ENCODE measurements around the gene SMARCA2. TPM values are rescaled to one million over a fixed set of nuclear protein-coding genes. Genes with fewer than 3 reads are reported as not detected.

SMARCA2 gene
- total and polyA plus RNA-seq, 10 of the 15 experiments (the other 5 are each of a cell fraction or from before 2014, with no cell fraction given), result 100 to 392 (median 204) TPM

DNA sequence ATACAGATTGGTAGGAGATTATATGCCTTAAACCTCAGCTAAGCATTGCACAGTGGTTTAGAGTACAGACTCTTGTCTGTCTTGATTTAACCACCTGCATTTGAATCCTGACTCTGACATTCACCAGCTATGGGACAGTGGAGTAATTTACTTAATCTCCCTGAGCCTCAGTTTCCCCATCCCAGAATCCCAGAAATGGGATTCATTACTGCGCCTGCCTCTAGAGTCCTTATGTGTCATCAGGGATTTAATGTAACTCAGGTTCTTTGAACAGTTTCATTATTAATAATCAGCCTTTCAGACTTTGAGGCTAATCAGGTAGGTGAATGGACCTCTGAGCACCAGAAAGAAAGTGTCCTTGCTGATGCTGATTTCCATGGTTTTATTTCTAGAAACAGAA is 149.1 kb downstream of the SMARCA2 start:
- no peak overlapping the region for H3K4me3 ChIP-seq
- SMC1A ChIA-PET (ENCODE audit: uncharacterized antibody, unreplicated experiment), result no interaction called here
- in situ Hi-C loops (cut with MboI) (no loop called here), intact Hi-C loops (cut with micrococcal nuclease; ENCODE audit: unreplicated experiment) (no loop called here)
- peaks cover 17 to 40% of the 10 kb centered on the region in 2 experiments for H3K36me3 ChIP-seq (ENCODE audit: control insufficient read depth in 2 of 2, insufficient read depth in 2 of 2, low read length in 1 of 2)
- no peak for DNase-seq (ENCODE audit: low read depth, low spot score)
- H3K4me1 ChIP-seq (ENCODE audit: control insufficient read depth, insufficient read depth, low read length), result peaks cover 6% of the 10 kb centered on the region; the same call in 1 of the 2 replicates
- CTCF ChIA-PET, result interaction anchor here (0.5 to 0.7 kb wide), 3 partner anchors 55 to 1878 kb away, joined by 3 read pairs; no protein-coding TSS in a partner anchor
- RAD21 ChIA-PET (ENCODE audit: unreplicated experiment), result no interaction called here
- no peaks in the 10 kb centered on the region for H3K27me3 ChIP-seq (replicated peaks in 1 of 2; ENCODE audit: control insufficient read depth in 2 of 2, insufficient read depth in 2 of 2, low read length in 1 of 2)
- no peak for FAIRE-seq
- no peak overlapping the region for H3K9ac ChIP-seq (ENCODE audit: control insufficient read depth, insufficient read depth, low read length)
- H4K20me1 ChIP-seq (ENCODE audit: control insufficient read depth, insufficient read depth), result no peaks in the 10 kb centered on the region
- no peak overlapping the region for H3K27ac ChIP-seq (ENCODE audit: control insufficient read depth, insufficient read depth)
- peak; percentile 20 for ATAC-seq
- POLR2A ChIA-PET, result interaction anchor here (1.5 kb wide), 1 partner anchor 78 kb away, joined by 4 read pairs; no protein-coding TSS in a partner anchor
- no peak overlapping the region for H3K4me2 ChIP-seq (ENCODE audit: control insufficient read depth, insufficient read depth)
- 100% methylated on average over 1 of the region's 1 CpG for WGBS (ENCODE audit: insufficient coverage, insufficient replicate concordance, low lambda C conversion rate, missing lambda C conversion rate)
- H2AFZ ChIP-seq (ENCODE audit: control insufficient read depth, low read depth, low read length), result no peak overlapping the region
- peaks cover 50% of the 10 kb centered on the region for H3K79me2 ChIP-seq (ENCODE audit: control insufficient read depth, insufficient read depth, low read length)
- no TSS peak for BruUV-seq (replicated peaks)
- no peaks in the 10 kb centered on the region for H3K9me3 ChIP-seq (replicated peaks; ENCODE audit: control insufficient read depth, insufficient read depth, low read length)
- no peak for TF ChIP-seq TAF1 (IDR thresholded peaks at IDR 0.05; ENCODE audit: borderline replicate concordance, low read depth, low read length)
- no peak for TF ChIP-seq ETV6 (conservative IDR thresholded peaks at IDR 0.05 in 1 of 2, IDR thresholded peaks at IDR 0.05 in 1 of 2; ENCODE audit: borderline replicate concordance in 1 of 2, low read depth in 1 of 2)
- peak; percentile 48; the same call in 1 of the 2 replicates for TF ChIP-seq EED (IDR thresholded peaks at IDR 0.05; ENCODE audit: low read depth)
- no peak for TF ChIP-seq NFXL1 (IDR thresholded peaks at IDR 0.05; ENCODE audit: borderline replicate concordance)
- TF ChIP-seq YBX1 (IDR thresholded peaks at IDR 0.05), result no peak
- TF ChIP-seq SIN3A (IDR thresholded peaks at IDR 0.05; ENCODE audit: low read depth, low read length), result no peak
- TF ChIP-seq CREB1 (IDR thresholded peaks at IDR 0.05; ENCODE audit: low read depth), result no peak
- TF ChIP-seq JUNB (IDR thresholded peaks at IDR 0.05), result peak; percentile 41; the same call in 1 of the 2 replicates
- TF ChIP-seq FOS (IDR thresholded peaks at IDR 0.05; ENCODE audit: borderline replicate concordance, extremely low read depth, insufficient read length), result no peak
- peak; percentile 54; the same call in 1 of the 2 replicates for TF ChIP-seq IKZF1 (conservative IDR thresholded peaks at IDR 0.05)
- TF ChIP-seq, protein P1, sequence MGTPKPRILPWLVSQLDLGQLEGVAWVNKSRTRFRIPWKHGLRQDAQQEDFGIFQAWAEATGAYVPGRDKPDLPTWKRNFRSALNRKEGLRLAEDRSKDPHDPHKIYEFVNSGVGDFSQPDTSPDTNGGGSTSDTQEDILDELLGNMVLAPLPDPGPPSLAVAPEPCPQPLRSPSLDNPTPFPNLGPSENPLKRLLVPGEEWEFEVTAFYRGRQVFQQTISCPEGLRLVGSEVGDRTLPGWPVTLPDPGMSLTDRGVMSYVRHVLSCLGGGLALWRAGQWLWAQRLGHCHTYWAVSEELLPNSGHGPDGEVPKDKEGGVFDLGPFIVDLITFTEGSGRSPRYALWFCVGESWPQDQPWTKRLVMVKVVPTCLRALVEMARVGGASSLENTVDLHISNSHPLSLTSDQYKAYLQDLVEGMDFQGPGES (IDR thresholded peaks at IDR 0.05), result no peak
- TF ChIP-seq, protein P2, sequence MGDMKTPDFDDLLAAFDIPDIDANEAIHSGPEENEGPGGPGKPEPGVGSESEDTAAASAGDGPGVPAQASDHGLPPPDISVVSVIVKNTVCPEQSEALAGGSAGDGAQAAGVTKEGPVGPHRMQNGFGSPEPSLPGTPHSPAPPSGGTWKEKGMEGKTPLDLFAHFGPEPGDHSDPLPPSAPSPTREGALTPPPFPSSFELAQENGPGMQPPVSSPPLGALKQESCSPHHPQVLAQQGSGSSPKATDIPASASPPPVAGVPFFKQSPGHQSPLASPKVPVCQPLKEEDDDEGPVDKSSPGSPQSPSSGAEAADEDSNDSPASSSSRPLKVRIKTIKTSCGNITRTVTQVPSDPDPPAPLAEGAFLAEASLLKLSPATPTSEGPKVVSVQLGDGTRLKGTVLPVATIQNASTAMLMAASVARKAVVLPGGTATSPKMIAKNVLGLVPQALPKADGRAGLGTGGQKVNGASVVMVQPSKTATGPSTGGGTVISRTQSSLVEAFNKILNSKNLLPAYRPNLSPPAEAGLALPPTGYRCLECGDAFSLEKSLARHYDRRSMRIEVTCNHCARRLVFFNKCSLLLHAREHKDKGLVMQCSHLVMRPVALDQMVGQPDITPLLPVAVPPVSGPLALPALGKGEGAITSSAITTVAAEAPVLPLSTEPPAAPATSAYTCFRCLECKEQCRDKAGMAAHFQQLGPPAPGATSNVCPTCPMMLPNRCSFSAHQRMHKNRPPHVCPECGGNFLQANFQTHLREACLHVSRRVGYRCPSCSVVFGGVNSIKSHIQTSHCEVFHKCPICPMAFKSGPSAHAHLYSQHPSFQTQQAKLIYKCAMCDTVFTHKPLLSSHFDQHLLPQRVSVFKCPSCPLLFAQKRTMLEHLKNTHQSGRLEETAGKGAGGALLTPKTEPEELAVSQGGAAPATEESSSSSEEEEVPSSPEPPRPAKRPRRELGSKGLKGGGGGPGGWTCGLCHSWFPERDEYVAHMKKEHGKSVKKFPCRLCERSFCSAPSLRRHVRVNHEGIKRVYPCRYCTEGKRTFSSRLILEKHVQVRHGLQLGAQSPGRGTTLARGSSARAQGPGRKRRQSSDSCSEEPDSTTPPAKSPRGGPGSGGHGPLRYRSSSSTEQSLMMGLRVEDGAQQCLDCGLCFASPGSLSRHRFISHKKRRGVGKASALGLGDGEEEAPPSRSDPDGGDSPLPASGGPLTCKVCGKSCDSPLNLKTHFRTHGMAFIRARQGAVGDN (IDR thresholded peaks at IDR 0.05), result no peak
- TF ChIP-seq, protein P3, sequence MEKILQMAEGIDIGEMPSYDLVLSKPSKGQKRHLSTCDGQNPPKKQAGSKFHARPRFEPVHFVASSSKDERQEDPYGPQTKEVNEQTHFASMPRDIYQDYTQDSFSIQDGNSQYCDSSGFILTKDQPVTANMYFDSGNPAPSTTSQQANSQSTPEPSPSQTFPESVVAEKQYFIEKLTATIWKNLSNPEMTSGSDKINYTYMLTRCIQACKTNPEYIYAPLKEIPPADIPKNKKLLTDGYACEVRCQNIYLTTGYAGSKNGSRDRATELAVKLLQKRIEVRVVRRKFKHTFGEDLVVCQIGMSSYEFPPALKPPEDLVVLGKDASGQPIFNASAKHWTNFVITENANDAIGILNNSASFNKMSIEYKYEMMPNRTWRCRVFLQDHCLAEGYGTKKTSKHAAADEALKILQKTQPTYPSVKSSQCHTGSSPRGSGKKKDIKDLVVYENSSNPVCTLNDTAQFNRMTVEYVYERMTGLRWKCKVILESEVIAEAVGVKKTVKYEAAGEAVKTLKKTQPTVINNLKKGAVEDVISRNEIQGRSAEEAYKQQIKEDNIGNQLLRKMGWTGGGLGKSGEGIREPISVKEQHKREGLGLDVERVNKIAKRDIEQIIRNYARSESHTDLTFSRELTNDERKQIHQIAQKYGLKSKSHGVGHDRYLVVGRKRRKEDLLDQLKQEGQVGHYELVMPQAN (conservative IDR thresholded peaks at IDR 0.05), result no peak
- TF ChIP-seq POLR2AphosphoS5 (IDR thresholded peaks at IDR 0.05; ENCODE audit: low read length), result no peak
- TF ChIP-seq CBFB (IDR thresholded peaks at IDR 0.05; ENCODE audit: low read depth), result no peak
- no peak for TF ChIP-seq CHD4 (IDR thresholded peaks at IDR 0.05)
- TF ChIP-seq NFIC (IDR thresholded peaks at IDR 0.05; ENCODE audit: low read depth, low read length), result no peak
- no peak for TF ChIP-seq POLR2A (IDR thresholded peaks at IDR 0.05; ENCODE audit: low read depth, low read length)

Measured in GM12878 (cell line).